ENCODE data around the gene RNF146. TPM values are rescaled to one million over a fixed set of nuclear protein-coding genes. Genes with fewer than 3 reads are reported as not detected.

RNF146 gene
- total and polyA plus RNA-seq, 9 of the 15 experiments (the other 6 are each of a cell fraction or from before 2014, with no cell fraction given): 8.4 to 30.5 (median 17.5) TPM

- CTCF ChIA-PET (ENCODE audit: low intra/inter-chr PET ratio): no interaction called here
These were observed 23.2 kb upstream of the RNF146 start for GRCh38 chr6:127243501-127243900.

More at GRCh38 chr6:127243501-127243900, 23.2 kb upstream of the RNF146 start:
- H3K4me2 ChIP-seq (ENCODE audit: insufficient read depth, low read length): no peak overlapping the region
- FAIRE-seq (no peak), ATAC-seq (no peak), DNase-seq (ENCODE audit: extremely low read depth in 1 of 4, low spot score in 3 of 4) (no peak)
- BruUV-seq (replicated peaks): no TSS peak
- POLR2A ChIA-PET: no interaction called here
- H3K9me3 ChIP-seq (replicated peaks; ENCODE audit: control insufficient read depth, insufficient read depth, low read depth, low read length): no peaks in the 10 kb centered on the region
- H4K20me1 ChIP-seq (replicated peaks; ENCODE audit: control insufficient read depth, insufficient read depth, low read length): no peaks in the 10 kb centered on the region
- in situ Hi-C loops (cut with MboI) (no loop called here), intact Hi-C loops (cut with micrococcal nuclease) (no loop called here)
- H2AFZ ChIP-seq (ENCODE audit: low read depth, low read length): no peak overlapping the region
- no peaks in the 10 kb centered on the region for H3K9me1 ChIP-seq (ENCODE audit: control insufficient read depth, insufficient read depth, low read length)
- H3K4me3 ChIP-seq: no peak overlapping the region
- no peaks in the 10 kb centered on the region for H3K27me3 ChIP-seq (ENCODE audit: control insufficient read depth in 2 of 2, insufficient read depth in 2 of 2, low read length in 2 of 2)
- no peaks in the 10 kb centered on the region for H3K79me2 ChIP-seq (ENCODE audit: control insufficient read depth, insufficient read depth, low read length)
- no peak overlapping the region for H3K9ac ChIP-seq (ENCODE audit: insufficient read depth in 1 of 2, low read depth in 2 of 2, low read length in 2 of 2)
- no peak overlapping the region for H3K27ac ChIP-seq (ENCODE audit: extremely low read depth, low read depth, low read length)
- WGBS (ENCODE audit: insufficient coverage, low coverage, missing lambda C conversion rate): 0% methylated on average over 1 of the region's 1 CpG
- TF ChIP-seq ZNF785 (CRISPR knock-in tag; IDR thresholded peaks at IDR 0.05) (no peak), TRIM25 (IDR thresholded peaks at IDR 0.05; ENCODE audit: borderline replicate concordance) (no peak), MTA2 (IDR thresholded peaks at IDR 0.05; ENCODE audit: low read depth) (no peak), THRAP3 (IDR thresholded peaks at IDR 0.05; ENCODE audit: borderline replicate concordance) (no peak), SIN3B (IDR thresholded peaks at IDR 0.05; ENCODE audit: low read depth) (no peak), GABPB1 (CRISPR knock-in tag; IDR thresholded peaks at IDR 0.05) (no peak), CBX3 (IDR thresholded peaks at IDR 0.05; ENCODE audit: borderline replicate concordance in 1 of 2, low read length in 2 of 2) (no peak), RHOXF2B (CRISPR knock-in tag; conservative IDR thresholded peaks at IDR 0.05) (no peak), ZMIZ1 (IDR thresholded peaks at IDR 0.05; ENCODE audit: low read depth in 2 of 2, low read length in 2 of 2) (no peak), NFRKB (IDR thresholded peaks at IDR 0.05; ENCODE audit: low read depth) (no peak)
- H3K36me3 ChIP-seq (ENCODE audit: control insufficient read depth, insufficient read depth, low read length): no peaks in the 10 kb centered on the region
- no peaks in the 10 kb centered on the region for H3K4me1 ChIP-seq (replicated peaks in 1 of 2; ENCODE audit: control insufficient read depth in 2 of 2, insufficient read depth in 2 of 2, low read length in 2 of 2)
